ENCODE results near the gene ASAP3. TPM values are rescaled to one million over a fixed set of nuclear protein-coding genes. Genes with fewer than 3 reads are reported as not detected.

Gene ASAP3
- polyA plus RNA-seq, 2 of the 4 experiments (the other 2 are of a cell fraction) = 4.0 to 5.2 TPM

- peak; percentile 32 for TF ChIP-seq ZFP36 (IDR thresholded peaks at IDR 0.05; ENCODE audit: borderline replicate concordance, partially characterized antibody)
- TF ChIP-seq CTCF (IDR thresholded peaks at IDR 0.05) = no peak
- TF ChIP-seq HMGXB4 (CRISPR knock-in tag; IDR thresholded peaks at IDR 0.05; ENCODE audit: borderline replicate concordance) = no peak
- WGBS (ENCODE audit: missing lambda C conversion rate) = 90% methylated on average over 9 of the region's 9 CpGs
- ChIA-PET CTCF (interaction anchor here (0.6 kb wide), 1 partner anchor 9 kb away, joined by 3 read pairs; no protein-coding TSS in a partner anchor), POLR2A (no interaction called here)
- Histone ChIP-seq H3K4me1 (no peaks in the 10 kb centered on the region), H3K27ac (no peak overlapping the region), H3K4me2 (no peak overlapping the region), H3K4me3 (no peak overlapping the region), H3K9me3 (no peaks in the 10 kb centered on the region)
- FAIRE-seq (no peak), DNase-seq (ENCODE audit: low read depth in 1 of 2, low spot score in 1 of 2) (no peak), ATAC-seq (no peak)
Measured at GRCh38 chr1:23517581-23517980, 33.6 kb upstream of the ASAP3 start.

DNA sequence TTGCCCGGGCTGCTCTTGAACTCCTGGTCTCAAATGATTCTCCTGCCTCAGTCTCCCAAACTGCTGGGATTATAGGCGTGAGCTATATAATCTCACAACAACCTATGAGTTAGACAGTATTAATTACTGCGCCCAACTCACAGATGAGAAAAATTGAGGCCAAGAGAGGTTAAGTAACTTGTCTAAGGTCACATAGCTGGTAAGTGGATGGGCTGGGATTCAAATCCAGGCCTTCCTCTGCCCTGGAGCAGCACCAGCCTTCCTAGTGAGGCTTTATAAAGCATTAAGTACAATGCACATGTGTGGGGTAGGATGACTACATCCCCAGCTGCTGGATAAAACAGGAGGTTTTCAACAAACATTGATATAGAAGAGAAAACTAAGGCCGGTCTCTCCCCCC, 31.9 kb upstream of the ASAP3 start:
- CTCF ChIA-PET = interaction anchor here (0.6 to 1.9 kb wide), 5 partner anchors 8 to 1168 kb away, joined by 3 to 8 read pairs (median 6); no protein-coding TSS in a partner anchor
- no peak overlapping the region for H3K4me2 ChIP-seq
- no peak for TF ChIP-seq ZSCAN20 (CRISPR knock-in tag; IDR thresholded peaks at IDR 0.05)
- TF ChIP-seq POLR2AphosphoS2 (conservative IDR thresholded peaks at IDR 0.05; ENCODE audit: low read length) = no peak
- no peak for TF ChIP-seq FOXS1 (CRISPR knock-in tag; IDR thresholded peaks at IDR 0.05)
- TF ChIP-seq NFE2L2 (conservative IDR thresholded peaks at IDR 0.05; ENCODE audit: low read length) = no peak
- no peak for TF ChIP-seq NR3C1 (IDR thresholded peaks at IDR 0.05)
- no peak for TF ChIP-seq KDM1A (IDR thresholded peaks at IDR 0.05; ENCODE audit: low read depth)
- no peak for TF ChIP-seq FOSB (CRISPR knock-in tag; IDR thresholded peaks at IDR 0.05)
- no peak for TF ChIP-seq USF2 (IDR thresholded peaks at IDR 0.05)
- TF ChIP-seq TFCP2L1 (CRISPR knock-in tag; IDR thresholded peaks at IDR 0.05) = no peak
- TF ChIP-seq, protein P1, sequence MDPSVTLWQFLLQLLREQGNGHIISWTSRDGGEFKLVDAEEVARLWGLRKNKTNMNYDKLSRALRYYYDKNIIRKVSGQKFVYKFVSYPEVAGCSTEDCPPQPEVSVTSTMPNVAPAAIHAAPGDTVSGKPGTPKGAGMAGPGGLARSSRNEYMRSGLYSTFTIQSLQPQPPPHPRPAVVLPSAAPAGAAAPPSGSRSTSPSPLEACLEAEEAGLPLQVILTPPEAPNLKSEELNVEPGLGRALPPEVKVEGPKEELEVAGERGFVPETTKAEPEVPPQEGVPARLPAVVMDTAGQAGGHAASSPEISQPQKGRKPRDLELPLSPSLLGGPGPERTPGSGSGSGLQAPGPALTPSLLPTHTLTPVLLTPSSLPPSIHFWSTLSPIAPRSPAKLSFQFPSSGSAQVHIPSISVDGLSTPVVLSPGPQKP (IDR thresholded peaks at IDR 0.05; ENCODE audit: low read depth, low read length) = no peak
- TF ChIP-seq CTCF (IDR thresholded peaks at IDR 0.05) = no peak
- no peak for TF ChIP-seq EP300 (IDR thresholded peaks at IDR 0.05)
- no peak for TF ChIP-seq SMC3 (IDR thresholded peaks at IDR 0.05)
- TF ChIP-seq RNF2 (IDR thresholded peaks at IDR 0.05; ENCODE audit: borderline replicate concordance, low read depth) = no peak
- TF ChIP-seq BHLHE40 (IDR thresholded peaks at IDR 0.05; ENCODE audit: low read depth, low read length) = no peak
- TF ChIP-seq HEYL (CRISPR knock-in tag; IDR thresholded peaks at IDR 0.05) = no peak
- TF ChIP-seq EHF (CRISPR knock-in tag; IDR thresholded peaks at IDR 0.05) = no peak
- DNase-seq (ENCODE audit: low read depth in 1 of 2, low spot score in 1 of 2) (no peak), ATAC-seq (no peak), FAIRE-seq (no peak)
- no peaks in the 10 kb centered on the region for H3K4me1 ChIP-seq
- no peak overlapping the region for H3K4me3 ChIP-seq
- no peaks in the 10 kb centered on the region for H3K9me3 ChIP-seq
- no peak overlapping the region for H3K27ac ChIP-seq
- WGBS (ENCODE audit: missing lambda C conversion rate) = 88% methylated on average over 4 of the region's 4 CpGs
- POLR2A ChIA-PET = no interaction called here

Measured in A549 (cell line).